ENCODE measurements around the gene CCSER1.
"Not testable (repeated sequence)": the region's sequence is repeated elsewhere in the genome, so short reads cannot be mapped to it uniquely, and the experiment has no call there.

The CCSER1 gene

DNA sequence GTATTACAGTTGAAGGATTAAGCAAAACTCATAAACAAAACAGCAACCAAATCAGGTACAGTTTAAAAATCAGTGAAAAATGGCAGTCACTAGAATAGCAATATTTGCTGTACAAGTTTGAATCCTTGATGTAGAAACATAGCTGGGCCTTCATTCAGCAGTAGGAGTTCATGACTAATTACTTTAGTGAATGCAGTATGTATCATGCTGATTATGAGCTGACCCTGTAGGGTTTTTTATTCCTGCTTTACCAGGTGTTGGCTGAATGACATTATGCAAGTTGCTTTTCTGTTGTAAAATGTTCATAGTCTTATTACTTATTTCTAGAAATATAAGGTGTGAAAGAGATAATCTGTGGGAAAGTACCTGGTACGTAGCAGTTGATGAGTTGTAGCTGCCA is 179.6 kb downstream of the CCSER1 start:
- DNase-seq, result no peak

DNA sequence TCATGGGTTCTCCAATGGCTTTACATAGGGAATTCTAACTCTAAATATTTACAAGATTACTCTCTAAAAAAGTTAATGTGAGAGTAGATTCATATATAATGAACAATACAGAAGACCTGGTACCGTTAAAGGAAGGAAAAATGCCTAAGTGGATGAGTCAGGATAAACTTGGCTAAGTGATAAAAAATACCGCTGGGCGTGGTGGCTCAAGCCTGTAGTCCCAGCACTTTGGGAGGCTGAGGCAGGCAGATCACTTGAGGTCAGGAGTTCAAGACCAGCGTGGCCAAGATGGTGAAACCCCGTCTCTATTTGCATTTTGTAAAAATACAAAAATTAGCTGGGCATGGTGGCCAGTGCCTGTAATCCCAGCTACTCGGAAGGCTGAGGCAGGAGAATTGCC is 189.9 kb downstream of the CCSER1 start:
- not testable (repeated sequence) for DNase-seq

DNA sequence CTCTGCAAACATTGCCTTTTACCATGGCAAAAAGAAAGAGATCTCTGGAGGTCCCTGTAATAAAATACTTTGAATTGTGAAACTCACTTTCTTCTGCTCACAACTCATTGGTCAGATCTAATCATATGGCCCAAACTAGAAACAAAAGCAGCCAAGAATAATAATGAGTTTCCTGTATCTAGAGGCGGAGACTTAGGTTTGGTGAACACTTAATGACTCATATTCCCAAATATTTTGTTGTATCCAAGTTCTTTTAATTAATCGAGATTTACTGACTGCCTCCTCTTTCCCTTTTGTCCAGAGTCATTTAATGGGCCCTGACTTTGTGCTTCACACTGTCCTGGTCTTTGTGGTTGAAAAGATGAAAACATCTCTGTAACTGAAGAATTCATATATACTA is 190.6 kb downstream of the CCSER1 start:
- no peak for DNase-seq

DNA sequence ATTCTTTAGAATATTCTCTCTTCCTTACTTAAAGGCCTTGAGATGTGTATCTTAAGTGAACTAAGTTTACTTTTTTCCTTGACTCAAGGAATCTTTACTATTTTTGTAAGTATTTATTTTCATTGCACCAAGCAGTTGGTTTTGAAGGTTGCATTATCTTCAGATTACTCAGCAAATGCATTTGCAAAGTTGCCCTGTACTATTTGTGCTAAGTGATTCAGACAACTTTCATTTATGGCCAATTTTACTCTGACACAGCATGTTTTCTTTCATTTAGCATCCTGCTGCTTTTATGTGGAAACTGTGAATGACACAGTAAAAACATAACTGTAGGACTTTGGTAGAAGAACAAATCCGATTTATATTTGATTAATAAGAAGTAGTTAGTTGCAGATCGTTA is 191.0 kb downstream of the CCSER1 start:
- no peak for DNase-seq

DNA sequence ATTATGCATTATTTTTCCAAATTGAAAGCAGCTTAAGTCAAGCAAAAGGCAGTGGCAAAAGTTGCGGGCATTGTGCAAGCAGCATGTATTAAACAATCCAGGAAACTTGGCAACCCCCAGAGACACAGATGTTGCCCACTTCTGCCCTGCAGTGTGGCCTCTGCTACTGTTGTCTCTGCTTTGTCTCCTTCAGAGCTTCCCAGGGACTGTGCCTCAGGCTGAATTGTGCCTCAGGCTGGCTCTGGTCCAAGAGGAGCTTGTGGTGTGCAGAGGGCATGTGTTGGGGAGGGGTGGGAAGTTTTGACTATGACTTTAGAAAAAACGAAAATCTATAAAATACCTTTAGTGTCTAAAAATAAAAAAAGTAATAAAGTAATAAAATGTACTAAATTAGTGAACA is 201.4 kb downstream of the CCSER1 start:
- DNase-seq, result no peak

DNA sequence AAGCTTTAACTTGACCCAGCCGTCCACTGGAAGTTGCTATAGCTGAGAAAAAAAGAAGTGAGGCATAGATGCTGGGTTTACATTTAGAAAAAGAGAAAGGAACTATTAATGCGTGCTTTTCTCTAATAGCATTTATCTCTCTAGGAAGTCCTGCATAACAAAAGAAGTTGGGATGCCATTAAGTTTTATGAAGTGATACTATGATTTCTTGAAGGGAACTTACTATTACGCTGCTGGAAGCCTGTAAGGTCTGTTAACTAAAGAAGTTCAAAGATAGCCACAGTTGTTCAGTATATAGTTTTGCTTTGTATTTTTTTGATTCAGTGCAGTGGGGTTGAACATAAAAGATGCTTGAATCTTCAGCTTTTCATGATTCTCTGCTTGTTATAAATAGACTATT is 203.4 kb downstream of the CCSER1 start:
- DNase-seq, result no peak

DNA sequence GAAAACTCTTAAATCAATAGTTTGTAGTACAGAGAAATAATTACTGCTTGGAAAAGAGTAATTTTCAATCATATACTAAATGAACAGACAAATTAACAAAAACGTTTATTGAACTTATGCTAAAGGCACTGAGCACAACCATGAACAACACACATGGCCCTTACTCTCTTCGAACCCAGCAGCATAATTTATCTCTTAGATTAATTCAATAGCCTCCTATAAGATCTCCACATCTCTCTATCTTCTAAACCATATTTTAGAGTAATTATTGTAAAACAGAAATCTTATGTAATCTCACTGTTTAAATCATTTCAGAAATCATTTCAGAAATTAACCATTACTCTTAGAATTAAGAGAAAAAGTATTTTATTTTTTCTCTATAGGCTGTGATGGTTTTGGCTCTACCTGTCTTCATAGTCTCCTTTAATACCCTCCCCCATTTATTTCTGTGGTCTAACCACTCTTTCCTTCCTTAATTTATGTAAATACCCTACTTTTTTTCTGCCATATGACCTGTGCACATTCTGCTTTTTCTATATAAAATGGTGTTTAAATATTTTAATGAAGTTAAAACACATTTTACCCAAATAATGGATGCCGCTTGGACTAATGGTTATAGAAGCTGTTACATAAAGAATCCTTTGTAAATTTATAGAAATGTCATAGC is 218.5 kb downstream of the CCSER1 start:
- DNase-seq, result no peak

DNA sequence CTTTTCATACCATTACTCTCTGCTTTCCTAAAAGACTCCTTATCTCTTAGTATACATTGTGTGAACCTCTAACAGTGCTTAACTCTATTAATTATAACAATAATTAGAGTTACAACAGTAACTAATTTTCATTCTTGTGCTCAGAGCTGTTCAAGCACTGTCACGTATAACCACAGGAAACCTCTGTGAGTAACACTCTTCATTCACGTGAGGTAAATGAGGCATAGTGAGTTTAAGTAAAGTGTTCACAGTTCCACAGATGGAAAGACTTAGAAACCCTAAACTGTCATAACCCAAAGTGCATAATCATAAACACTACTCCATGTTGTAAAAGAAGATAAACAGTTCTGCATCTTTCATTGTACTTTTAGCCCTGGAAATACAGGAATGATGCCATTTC is 222.4 kb downstream of the CCSER1 start:
- DNase-seq, result no peak

DNA sequence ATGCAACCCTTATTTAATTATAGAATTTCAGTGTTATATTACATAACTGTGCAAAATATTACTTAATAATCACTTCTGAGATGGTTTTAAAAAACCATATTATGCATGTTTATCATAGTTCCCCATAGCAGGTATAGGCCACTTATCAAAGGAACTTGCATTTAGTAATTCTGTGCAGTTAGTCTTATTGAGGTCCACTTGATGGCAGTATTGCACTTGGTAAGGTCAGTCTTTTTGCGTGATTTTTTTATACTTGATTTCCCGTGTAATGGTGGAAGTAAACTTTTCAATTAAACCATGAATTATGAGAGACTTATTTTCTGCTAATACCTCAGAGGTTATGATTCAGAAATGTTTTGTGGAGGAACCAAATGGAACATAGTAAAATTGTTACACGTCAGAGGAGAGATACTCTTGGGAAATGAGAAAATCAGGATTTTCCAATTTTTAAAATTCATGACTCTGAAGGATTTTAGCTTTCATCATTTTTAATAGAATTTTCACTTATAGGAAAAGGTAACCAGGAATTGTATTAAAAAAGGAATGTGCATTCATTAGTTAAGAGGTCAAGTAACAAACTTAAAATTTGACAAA is 230.0 kb downstream of the CCSER1 start:
- DNase-seq, result peak; percentile 64

DNA sequence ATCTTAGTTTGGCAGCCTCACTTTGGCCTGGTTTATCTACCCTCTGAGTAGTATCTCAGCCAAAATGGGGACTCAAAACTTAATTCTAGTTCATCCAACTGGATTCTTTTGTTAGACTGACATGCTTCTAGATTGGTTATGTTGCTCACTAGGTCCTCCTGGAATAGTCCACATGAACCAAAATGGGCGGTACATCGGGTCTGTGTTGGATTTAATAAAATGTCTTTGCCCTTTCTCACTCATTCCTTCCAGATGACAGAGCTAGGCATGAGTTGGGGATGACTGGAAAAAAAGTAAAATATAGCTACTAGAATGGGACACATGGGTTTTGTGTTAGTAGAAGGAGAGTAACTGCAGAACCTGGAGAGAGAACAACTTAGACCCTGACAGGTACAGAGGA is 247.9 kb downstream of the CCSER1 start:
- no peak for DNase-seq

DNA sequence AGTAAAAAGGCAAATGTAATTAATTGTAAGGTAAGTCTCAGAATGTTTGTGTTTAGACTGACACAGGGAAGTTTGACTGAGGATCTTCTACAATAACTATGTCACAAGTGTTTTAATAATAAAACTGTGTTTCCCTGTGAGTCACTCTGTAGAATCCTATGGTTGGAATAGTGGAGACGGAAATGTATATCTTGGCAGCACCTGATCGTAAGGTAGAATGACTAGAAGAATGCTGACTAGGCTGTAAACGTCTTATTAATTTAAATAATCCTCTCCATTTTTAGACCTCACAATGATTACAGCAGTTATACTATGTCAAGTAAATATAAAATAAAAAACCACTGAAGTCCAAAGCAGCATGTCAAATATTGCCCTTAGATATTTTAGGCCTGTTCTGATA is 266.0 kb downstream of the CCSER1 start:
- no peak for DNase-seq

DNA sequence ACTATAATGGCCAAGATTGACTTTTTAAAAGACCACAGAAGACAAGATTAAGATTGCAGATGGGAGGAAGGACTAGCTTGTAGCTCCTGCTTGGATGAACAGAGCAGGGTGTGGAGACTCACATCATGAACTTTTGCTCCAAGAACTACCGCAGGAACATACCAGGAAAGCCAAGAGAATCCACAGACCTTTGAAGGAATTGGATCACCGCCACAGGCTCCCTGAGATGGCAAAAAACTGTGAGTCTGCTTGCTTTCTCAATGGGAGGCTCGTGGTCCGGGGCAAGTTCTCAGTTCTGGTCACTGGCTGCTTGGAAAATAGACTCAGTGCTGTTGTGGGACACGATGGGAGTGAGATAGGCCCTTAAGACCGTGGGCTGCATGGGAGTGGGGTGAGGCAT is 276.6 kb downstream of the CCSER1 start:
- no peak for DNase-seq

DNA sequence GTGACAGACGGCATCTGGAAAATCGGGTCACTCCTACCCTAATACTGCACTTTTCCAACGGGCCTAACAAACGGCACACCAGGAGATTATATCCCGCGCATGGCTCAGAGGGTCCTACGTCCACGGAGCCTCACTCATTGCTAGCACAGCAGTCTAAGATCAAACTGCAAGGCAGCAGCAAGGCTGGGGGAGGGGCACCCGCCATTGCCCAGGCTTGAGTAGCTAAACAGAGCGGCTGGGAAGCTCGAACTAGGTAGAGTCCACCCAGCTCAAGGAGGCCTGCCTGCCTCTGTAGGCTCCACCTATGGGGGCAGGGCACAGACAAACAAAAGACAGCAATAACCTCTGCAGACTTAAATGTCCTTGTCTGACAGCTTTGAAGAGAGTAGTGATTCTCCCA is 280.7 kb downstream of the CCSER1 start:
- DNase-seq, result not testable (repeated sequence)

DNA sequence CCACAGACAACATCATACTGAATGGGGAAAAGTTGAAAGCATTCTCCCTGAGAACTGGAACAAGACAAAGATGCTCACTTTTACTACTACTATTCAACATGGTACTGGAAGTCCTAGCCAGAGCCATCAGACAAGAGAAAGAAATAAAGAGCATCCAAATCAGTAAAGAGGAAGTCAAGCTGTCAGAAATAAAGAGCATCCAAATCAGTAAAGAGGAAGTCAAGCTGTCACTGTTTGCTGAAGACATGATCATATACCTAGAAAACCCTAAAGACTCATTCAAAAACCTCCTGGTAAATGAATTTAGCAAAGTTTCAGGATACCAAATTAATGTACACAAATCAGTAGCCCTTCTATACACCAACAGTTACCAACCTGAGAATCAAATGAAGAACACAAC is 285.6 kb downstream of the CCSER1 start:
- DNase-seq, result not testable (repeated sequence)

DNA sequence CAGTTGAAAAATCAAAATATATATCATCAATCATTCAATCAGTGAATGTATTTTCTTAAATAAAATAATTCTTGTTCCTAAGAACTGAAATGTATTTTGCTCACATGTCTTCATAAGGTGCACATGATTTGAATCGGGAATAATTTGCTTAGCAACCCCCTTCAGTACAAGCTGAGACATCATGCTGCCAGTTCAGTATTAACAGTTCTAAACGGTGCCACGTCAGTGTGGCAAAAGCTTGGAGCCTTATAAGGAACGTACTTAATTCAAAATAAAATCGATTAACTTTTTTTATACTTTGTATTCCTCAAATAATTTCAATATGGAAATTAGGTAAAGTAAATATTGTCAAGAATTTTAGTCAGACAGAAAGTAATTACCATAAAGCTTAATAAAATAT is 287.9 kb downstream of the CCSER1 start:
- no peak for DNase-seq

DNA sequence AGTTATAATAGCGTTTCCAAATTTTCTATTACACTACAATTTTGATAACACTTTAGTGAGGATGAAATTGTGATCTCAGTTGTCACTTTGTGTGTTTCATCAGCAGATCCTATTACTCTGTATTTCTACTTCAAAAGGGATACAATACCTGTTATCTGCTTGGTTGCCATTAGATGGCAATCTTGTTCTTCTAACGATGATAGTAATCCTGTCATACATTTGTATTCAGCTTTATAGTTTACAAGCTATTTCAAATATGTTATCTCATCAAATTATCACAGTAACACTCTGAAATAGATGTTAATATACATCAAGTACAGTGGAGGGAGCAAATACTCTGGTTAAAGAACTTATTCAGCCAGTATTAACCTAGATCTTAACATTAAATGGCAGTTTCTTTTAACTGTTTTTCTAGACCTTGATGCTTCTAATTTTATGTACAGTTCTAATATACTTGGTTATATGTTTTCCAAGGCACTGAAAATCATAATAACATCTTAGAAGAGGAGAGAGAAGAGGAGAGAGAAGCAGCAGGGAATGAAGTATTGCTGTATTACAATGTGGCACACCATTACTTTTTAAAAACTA is 292.0 kb downstream of the CCSER1 start:
- DNase-seq, result peak; percentile 88

DNA sequence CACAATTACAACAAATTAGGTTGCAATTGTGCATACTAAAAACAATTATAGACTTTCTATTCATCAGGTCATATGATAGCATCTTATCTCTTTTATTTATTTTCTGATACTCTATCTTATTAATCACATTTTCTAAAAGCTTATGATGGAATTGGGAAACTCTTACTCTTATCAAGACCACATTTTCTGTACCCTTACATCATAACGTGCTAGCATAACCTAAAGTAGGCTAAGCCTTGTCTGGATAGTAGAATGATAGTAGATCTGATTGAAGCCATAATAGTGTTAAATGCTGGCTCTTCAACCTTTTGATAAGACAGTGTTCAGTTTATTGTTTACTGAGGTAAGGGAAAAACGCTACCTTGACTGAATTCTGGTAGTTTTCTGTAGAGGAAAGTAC is 294.0 kb downstream of the CCSER1 start:
- no peak for DNase-seq

DNA sequence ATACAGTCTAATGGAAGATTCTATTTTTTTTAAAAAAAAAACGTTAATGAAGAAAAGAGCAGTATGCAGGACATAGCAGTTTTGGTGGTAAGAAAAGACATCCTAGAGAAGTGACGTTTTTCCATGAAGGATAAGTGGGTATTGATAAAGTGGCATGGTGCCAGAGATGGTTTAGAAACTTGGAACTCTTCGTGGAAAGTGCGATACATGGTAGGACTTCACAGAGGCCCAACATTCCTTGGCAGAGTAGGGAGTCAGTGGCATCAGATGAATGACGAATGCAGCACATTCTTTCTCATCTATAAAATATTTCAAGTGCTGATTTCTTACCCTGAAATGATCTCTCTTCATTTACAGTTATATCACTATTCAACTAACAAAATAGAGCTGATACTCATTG is 298.7 kb downstream of the CCSER1 start:
- DNase-seq, result no peak

DNA sequence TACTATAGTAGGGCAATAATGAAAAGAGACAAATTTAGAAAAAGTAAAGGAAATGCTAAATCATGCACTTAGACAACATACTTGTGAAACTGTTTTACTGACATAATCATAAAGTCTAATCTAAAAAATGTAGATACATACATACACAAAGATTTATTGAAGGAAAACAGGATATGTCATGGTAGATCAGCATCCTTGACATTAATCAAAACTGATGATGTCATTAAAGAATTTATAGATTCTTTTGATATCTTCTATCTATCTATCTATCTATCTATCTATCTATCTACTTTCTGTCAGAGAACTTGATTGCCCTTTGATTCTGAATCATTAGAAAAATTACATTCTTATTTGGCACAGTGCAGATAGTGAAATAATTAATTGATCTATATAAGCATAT is 311.3 kb downstream of the CCSER1 start:
- DNase-seq, result no peak

DNA sequence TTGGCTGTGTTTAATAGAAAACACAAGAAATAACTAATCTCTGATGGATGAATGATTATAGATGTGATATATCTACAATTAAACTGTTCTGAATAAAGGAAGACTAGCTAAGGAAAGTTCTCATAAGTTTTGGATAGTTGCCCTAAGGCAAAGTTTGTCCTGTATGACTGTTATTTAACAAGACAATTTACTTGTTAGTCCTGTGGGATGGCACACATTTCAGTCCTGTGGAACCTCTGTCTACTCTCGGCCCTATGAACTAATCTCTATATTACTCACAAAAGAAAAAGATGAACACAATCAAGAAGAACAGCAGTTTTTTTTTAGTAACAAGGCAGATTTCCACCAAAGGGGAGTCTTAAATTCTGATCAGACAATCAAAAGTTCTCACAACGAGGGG is 314.6 kb downstream of the CCSER1 start:
- DNase-seq, result no peak

DNA sequence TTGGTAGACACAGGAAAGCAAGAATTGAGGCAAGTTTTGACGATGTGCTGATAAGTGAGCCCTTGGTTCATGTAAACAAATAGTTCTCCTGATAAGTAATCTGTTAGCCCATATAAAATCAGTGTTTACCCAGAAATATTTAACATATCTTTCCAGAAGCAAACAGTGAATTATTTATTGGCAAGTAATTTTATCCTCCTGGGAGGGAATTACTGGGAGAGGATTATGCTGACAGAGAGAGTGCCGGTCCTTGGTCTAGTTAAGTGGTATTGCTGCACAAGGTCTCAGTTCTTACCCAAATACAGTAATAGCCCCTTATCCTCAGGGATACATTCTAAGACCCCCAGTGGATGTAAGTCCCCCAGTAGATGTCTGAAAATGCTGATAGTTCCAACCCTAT is 315.4 kb downstream of the CCSER1 start:
- DNase-seq, result no peak

DNA sequence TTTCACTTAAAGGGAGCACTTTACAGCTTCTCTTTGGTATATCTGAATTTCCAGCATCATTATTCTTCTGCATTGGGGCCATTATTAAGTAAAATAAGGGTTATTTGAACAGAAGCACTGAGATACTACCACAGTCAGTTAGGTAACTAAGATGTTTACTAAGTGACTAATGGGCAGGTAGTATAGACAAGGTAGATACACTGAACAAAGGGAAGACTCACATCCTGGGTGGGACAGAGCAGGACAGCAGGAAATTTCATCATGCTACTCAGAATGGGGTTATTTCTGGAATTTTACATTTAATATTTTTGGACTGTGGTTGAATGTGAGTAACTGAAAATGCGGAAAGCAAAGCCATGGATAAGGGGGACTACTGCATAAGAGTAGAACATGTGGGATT is 316.0 kb downstream of the CCSER1 start:
- no peak for DNase-seq

DNA sequence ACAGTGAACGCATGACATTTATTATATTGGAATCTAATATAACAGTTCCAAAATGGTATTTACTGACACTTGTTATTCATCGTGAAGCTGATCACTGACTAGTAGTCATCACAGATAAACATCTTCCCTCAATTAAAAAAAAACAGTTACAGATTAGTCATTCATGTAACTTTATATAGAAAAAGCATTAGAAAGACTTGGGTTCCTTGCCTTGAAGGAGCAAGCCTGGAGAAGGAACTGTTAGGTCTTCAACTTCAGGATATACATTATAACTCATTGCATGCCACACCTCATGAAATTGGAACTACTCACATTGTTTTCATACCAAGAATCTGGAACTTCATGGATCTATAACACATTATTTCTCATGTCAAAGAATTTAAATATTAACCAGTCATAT is 317.7 kb downstream of the CCSER1 start:
- DNase-seq, result no peak

DNA sequence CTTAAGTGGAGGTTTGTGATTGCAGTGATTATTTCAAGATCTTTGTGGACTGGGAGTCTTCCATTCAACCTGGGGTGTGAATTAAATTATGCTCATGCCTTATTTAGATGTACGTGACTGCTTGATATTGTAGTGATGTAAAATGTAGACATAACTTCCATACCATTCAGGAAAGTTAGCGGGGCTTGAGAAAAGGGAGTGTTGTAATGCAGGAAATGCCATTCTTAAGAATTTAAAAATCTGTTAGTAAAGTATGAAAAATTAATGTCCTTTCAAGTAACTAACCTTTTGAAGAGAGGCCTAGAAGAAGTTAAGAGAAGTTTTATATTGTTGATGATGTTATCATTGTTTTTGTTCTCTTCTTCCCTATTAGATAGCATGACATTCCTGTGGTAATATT is 318.2 kb downstream of the CCSER1 start:
- no peak for DNase-seq

DNA sequence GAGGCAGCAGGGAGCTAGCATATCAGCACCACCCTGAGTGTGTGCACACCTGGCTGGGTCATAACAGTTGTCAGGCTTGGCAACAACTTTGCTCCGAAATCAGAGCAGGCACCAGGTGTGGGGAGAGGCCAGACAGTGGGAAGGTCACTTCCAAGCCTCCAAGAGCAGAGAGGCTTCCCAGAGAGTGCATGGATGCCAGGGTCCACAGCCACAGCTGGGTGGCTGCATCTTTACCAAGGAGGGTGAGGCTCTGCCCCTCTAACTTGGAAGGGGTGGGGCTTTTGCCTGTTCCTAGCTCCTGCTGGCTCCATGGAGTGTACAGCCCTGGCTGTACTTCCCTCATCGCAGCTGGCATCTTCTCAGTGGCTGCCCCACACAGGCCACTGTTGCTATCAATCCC is 322.4 kb downstream of the CCSER1 start:
- no peak for DNase-seq
